GM19455 (cell line): ENCODE data around the gene GABBR1.
"Not testable (repeated sequence)": the region's sequence is repeated elsewhere in the genome, so short reads cannot be mapped to it uniquely, and the experiment has no call there.

Experiments used
- ATAC-seq: cut with Tn5 transposase; IDR thresholded peaks from one replicate; pipeline ENCODE4 v1.9.1; 2021; ENCODE audit not compliant: unreplicated experiment

Gene GABBR1

DNA sequence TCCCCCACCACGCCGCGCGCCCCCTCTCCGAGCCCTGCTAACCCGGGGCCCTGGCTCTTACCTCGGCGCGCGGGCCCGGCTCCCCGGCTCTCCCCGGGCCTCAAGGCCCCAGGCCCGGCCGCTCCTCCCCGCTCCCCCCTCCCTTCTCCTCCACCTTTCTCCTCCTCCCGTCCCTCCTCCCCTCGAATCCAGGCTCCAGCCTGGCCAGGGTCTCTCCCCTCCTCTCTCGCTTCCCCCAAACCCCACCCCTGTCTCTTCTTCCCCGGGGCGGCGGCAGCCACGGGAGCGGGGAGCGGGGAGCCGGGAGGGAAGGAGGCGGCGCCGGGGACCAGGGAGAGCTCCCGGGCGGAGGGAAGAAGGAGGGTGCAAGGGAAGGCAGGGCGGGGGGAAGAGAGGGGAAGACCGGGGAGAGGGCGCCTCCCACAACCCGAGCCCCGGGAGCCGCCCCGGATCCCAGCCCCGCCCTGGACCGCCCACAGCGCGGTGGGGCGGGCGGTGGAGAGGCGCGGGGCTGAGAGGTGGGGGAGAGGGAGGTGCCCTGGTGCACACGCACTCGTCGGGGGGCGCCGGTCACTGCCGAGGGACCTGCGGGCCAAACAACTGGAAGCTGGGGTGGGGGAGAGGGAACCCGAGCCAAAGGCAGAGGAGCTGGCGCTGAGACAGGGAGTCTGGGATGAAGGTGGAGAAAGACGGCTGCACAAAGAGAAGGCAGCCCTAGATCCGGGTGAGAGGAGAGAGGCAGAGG lies at the start of gene GABBR1:
TSS of gene GABBR1 (minus strand) at position 395 of the 745 bp plus-strand sequence. CDS start 798 bp downstream, outside the sequence.
- ATAC-seq = peak; percentile 68

DNA sequence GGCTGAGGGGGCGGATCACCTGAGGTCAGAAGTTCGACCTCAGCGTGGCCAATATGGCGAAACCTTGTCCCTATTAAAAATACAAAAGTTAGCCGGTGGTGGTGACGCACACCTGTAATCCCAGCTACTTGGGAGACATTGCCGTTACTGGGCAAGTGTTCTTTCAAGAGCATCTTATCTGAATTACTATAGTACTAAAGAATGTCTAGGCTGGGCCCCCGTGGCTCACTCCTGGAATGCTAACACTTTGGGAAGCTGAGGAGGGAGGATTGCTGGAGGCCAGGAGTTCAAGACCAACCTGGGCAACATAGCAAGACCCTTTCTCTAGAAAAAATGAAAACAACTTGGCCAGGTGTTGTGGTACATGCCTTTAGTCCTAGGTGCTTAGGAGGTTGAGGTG lies 48.8 kb upstream of the GABBR1 start:
- no peak for ATAC-seq

DNA sequence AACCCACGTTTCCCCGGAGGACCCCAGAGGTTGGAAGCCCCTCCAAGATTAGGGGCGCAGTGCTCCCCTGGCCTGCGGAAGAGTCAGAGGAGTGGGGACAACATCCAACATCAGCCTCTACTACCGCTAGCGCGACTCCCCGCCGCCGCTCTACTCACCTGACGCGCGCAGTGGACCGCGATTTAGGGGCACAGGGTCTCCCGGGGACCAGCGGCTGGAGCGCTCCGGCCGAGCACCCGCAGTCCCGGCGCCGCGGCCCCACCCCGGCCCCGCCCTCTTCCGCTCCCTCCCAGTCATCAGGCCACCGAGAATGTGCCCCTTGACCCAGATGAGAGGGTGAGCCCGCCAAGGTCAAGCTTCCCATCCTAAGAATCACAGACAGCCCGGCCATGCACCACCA lies 47.9 kb upstream of the GABBR1 start, which contains the start of gene ZFP57:
TSS of gene ZFP57 (minus strand) at position 249 of the 400 bp plus-strand sequence. CDS start 4,149 bp downstream, outside the sequence.
- ATAC-seq = no peak

DNA sequence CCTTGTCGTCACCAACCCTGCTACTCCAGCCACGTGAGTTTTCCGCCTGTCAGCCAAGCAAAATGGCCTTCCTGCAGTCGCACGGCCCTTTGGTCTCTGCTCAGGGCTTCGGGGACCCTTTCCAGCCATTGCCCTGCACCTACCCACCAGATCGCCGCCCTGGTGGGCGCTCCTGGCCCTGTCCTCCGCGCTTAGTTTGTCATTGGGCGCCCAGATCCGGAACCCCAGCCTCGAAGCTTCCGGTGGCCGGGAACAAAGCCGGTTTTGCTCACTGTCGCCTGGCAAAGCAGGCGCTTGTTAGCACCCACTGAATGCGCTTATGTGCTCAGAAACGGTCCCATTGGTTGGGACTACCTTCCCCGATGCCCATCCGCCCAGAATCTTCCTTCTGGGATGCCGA lies 47.4 kb upstream of the GABBR1 start:
- ATAC-seq = no peak

DNA sequence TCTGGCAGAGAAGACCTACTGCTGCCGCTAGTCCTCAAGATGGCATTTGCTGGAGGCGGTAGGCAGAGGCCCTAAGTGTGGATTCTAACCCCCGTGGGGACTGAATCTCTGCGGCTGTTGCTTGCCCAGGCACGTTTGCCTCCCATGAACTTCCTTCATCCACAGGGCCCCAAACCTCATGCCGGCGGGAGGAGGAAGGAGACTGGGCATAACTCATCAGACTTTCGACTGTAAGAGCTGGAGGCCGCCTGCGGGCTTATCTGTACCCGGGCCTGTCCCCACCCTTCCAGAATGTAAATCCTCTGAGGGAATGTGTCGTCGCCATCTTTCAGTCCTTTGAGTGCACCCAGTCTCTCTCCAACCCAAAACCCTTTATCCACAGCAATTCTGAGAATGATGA lies 47.0 kb upstream of the GABBR1 start:
- ATAC-seq = no peak

DNA sequence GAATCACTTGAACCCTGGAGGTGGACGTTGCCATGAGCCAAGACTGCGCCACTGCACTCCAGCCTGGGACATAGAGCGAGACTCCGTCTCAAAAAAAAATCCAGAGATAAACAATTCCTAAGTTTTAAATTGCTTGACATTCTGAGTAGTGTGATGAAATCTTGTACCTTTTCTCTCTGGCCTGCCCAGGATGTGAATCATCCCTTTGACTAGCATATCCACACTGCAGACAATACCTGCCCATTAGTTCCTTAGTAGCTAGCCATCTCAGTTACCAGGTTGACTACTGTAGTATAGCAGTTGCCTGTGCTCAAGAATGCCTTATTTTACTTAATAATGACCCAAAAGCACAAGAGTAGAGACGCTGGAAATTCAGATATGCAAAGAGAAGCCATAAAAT lies 45.1 kb upstream of the GABBR1 start:
- ATAC-seq = no peak

DNA sequence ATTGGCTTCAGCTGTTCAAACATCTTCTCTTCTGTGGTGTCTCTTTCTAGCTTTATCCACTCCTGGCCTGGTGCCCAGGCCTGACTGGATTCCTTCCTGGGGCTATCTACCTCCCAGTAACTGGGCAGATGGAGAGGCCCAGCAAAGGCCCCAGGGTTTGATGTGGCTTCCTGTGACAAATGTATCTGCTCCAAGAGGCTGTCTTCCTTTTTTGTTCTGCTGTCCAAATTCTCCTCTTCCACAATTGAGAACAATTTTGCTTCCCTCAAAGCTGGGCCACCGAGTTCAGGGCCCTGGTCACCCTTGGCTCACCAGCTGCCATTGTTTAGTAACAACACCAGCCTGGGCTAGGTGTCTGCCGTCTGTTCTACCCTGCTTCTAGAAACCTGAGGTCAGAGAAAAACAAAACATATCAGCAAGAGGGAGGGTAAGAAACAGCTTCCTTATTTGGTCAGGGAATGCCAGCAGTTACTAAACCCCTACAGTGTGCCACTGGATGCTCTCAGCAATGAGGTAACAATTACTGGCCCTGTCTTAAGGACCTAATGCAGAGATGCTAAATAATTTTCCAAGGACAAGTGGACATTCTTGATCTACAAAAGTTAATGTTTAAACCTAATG lies 44.1 kb upstream of the GABBR1 start:
- ATAC-seq = no peak

DNA sequence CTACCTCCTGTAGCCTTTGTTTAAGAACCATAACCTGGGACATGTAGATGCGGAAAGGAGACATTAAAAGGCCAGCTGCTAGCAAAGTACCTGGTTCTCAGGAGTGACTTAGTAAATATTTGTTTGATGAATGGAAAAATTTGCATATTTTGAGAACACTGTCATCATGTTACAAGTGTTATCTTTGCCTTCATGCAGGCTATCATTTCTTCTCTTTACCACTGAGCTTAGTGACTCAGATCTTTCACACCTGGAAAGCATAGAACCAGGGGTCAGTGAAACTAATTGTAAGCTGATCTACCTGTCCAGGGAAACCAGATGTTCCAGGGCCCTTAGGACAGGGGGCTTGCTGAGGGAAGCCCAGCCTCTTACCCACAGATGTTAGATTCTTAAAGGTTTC lies 42.6 kb upstream of the GABBR1 start:
- ATAC-seq = no peak

DNA sequence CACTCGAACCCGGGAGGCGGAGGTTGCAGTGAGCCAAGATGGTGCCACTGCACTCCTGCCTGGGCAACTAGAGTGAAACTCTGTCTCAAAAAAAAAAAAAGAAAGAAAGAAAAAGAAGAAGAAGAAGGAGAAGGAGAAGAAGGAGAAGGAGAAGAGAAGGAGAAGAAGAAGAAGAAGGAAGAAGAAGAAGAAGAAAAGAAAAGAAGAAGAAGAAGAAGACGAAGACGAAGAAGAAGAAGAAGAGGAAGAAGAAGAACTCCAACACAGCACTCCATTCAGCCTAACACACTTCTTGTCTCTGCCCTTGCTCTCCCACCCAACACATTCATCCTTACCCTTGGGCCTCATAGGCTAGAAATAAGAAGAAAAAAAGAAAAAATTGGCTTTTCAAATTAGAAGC lies 41.0 kb upstream of the GABBR1 start:
- no peak for ATAC-seq

DNA sequence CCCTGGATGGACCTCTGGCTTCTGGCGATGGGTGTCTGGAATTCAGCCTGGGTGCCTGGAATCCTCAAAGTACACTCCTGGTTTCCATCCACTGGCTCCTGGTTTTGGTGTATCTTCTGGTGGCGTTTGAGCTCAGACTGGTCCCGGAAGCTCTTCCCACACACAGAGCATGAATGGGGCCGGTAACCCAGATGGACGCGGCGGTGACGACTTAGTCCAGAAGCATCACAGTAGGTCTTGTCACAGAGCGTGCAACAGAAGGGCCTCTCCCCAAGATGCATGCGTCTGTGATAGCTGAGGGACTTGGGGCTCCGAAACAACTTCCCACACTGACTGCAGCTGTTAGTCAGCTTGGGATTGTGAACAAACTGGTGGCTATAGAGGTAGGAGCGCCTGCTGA lies 40.2 kb upstream of the GABBR1 start:
- ATAC-seq = no peak

DNA sequence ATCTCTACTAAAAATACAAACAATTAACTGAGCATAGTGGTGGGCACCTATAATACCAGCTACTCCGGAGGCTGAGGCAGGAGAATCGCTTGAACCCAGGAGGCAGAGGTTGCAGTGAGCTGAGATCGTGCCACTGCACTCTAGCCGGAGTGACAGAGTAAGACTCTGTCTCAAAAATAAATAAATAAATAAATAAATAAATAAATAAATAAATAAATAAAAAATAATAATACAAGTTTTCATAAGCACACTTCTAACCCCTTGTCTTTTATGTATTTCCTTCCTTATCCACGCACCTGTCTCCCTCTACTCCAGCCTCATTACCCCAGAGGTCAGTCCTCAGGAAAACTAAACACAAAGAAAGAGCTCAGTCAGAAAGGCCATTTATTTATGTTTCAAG lies 39.1 kb upstream of the GABBR1 start:
- ATAC-seq = not testable (repeated sequence)

DNA sequence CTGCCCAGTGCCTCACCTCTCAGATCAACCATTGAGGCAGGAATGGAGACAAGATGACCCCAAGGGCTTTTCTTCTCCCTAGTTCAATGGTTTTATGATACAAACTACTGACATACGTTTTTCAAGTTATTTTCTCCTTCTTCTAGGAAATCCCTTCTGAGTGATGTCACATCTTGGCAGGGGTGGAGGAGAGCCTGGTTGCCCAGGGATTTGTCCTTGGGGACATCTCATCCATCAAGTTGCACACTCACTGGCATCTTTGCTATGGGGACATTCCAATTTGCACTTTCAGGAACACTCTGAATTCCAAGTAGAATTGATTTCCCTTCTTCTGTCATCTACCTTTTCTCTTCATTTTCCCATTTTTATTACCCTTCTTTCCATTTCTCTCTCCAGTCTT lies 38.0 kb upstream of the GABBR1 start:
- ATAC-seq = no peak

DNA sequence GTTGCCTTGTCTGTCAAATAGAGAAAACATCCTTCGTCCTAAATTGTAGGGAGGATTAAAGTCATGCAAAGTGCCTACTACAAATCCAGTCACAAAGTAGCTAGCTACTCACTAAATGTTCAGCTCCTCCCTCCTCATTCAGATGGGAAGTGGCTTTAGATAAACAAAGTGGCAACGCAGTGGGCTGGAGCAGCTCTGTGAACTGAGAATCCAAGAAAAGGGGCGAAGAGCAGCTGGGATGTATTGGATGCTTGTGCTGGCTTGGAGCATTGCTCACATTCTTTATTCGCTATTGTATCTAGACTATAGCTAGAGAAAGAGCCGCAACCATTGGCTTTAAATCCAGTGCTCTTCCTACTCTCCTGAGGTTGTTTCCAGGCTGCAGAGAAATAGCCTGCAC lies 34.2 kb upstream of the GABBR1 start:
- ATAC-seq = no peak

DNA sequence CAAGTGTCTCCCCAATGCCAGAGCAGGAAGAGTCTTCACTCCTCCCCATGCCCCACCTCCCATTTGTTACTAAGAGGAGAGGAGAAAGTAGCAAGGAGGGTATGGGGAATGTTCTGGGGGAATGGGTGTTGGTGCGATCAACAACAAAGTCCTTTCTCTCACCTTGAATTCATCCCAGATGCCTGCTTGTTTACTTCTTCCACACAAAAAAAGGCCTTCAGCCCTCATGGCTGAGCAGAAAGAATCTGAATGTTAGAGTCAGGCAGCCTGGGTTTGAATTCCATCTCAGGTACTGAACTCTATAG lies 33.8 kb upstream of the GABBR1 start:
- ATAC-seq = no peak

DNA sequence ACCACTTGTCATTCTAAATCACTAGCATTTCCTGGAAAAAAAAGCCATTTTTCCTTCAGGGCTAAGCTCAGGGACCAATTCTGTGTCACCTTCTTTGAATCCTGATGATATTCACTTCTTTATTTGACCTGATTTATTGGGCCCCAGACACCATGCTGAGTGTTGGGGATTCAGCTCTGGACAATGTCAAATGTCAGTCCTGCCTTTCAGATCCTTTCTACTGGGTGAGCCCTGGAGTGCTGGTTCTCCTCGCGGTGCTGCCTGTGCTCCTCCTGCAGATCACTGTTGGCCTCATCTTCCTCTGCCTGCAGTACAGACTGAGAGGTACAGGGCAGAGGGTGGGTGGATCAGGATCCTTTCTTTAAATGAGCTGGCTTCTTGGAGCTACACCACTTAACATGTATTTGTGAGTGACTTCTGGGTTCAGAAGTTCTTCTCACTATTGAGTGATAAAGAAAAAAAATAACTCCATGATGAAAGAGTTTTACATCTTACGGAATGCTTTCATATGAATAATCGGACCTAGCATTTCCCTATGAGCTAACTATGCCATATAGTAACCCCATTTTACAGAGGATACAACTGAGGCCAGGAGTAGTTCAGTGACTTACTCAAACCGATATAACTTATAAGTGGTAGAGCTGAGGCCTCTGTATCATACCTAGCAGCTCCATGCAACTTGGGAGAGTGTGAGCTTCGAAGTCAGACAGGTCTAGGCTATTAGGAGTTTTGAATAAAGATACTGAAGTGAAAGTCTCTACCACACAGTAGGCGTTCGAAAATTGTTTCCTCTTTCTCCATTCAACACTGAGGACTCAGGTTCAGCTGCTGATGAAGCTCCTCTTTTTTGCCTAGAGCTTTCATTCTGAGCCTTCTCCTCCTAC lies 33.2 kb upstream of the GABBR1 start:
- no peak for ATAC-seq

DNA sequence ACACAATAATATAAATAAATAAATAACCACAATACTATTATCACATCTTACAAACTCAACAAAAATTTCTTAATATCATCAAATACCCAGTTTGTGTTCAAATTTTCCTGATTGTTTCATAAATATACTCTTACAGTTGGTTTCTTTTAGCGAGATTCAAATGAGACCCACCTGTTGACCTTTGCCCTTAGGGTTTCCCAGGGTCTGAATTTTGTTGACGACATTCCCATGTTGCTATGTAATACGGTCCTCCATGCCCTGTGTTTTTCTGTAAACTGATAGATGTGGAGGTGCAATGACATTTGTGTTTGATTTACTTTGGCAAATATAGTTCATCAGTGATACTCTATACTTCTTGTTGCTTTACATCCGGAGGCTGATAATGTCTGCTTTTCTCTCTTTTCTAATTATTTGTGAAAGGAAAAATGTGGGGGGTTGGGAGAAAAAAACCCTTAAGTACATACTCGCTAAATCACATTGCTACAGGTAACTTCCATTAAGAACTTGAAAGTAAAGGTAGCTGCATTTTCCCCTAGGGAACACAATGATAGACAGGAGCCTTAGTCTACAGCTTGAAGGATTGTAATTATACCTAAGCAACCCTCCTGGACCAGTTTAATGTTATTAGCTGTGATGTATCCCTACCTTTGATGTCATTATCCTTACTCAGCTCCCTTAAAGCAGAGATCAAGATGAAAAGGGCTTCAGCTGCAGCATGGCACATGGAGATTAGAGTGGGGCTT lies 30.5 kb upstream of the GABBR1 start:
- ATAC-seq = no peak

DNA sequence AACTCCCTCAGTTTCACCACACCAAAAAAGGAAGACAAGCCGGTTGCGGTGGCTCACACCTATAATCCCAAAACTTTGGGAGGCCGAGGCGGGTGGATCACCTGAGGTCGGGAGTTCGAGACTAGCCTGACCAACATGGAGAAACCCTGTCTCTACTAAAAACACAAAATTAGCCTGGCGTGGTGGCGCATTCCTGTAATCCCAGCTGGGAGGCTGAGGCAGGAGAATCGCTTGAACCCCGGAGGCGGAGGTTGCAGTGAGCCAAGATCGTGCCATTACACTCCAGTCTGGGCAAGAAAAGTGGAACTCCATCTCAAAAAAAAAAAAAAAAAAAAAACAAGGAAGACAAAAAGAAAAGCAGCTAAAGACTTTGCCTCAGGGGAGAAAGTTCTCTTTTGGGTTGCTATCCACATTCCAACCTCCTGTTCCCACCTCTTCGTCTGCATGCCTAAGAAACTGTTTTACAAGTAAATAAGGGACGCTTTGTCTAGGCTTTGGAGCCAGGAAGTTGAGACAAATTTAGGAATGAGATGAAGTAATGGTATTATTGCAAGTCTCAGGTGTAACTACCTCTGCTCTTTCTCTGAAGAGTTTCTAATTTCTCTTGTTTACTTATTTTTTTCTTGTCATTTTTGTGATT lies 28.6 kb upstream of the GABBR1 start:
- ATAC-seq = not testable (repeated sequence)

DNA sequence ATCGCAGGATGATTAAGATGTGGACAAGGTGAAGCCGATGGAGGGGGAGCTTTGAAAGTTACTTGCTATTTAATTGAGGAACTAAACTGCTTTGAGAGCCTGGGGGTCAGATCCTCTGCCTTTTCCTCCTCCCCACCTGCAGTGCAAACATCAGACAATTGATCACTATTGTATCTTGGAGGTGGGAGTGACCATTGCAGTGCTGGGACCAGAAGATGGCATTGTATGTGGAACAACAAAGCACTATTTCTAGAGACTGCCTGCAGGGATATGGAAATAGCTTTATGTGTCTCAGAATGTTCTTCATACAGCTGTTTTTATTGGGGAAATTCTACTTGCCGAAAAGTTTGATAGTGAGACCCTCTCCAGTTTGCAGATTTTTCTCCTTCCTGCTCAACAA lies 28.1 kb upstream of the GABBR1 start:
- ATAC-seq = no peak

DNA sequence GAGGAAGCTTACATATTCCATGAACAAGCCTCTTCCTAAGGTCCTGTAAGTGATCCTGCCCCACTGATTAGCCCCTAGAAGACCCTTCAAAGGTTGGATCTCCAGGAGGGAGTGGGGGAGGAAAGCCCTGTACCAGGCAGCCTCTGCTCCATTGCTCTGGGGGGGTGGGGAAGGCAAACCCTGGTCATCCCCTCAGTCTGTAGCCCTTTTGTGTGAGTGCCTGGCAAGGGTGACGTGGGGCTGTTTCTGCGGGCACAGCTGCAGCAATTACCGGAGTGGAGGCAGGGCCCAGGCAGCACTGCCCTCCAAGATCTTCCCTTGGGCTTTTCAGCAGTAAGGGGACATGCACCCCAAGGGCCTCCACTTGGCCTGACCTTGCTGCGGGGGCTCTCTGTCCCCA lies 23.8 kb upstream of the GABBR1 start, which contains the start of gene MOG:
TSS of gene MOG (plus strand) at position 295 of the 400 bp plus-strand sequence. CDS start 118 bp downstream, outside the sequence.
- ATAC-seq = no peak

DNA sequence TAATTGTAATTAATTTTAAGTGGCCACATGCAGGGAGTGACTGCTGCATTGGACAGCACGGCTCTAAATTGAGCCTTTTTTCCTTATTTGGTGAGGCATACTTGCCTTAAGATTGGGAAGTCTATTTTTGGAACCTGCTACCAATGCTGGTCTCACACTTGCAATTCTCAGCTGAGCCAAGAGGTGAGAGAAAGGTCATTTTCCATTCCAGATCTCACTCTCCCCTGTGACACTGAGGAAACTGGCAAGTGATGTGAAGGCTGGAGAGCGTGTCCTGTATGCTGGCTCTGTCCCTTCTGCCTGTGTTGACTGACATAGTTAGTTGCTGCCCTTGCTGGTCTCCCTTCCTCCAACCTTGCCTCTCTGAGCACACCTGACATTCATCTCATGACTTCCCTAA lies 23.2 kb upstream of the GABBR1 start:
- no peak for ATAC-seq

DNA sequence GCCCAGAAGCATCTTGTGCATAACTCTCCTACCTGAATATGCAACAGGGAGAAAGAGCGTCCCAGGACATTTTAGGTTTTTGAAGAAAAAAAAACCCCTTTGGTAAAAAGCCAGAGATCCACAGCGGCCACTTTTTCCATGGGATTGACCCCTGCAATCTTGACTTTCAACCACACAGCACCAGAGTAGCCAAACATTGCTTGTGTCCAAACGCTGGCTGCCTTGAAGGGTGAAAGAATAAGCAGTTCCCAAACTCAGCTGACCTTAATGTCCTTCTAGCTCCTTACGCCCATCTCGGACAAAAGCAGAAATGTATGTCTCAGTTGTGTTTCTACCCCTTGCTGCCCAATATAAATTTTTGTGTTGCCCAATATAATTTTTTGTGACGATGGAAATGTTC lies 22.7 kb upstream of the GABBR1 start:
- ATAC-seq = no peak
